ENCODE data around the gene SLC25A4. TPM values are rescaled to one million over a fixed set of nuclear protein-coding genes. Genes with fewer than 3 reads are reported as not detected.

The SLC25A4 gene
- total and polyA plus RNA-seq, 4 donors = 4.4 to 64.2 (median 26.8) TPM

- no peaks in the 10 kb centered on the region for H3K4me1 ChIP-seq (ENCODE audit: control insufficient read depth in 4 of 4, insufficient read depth in 4 of 4, low read length in 3 of 4)
- WGBS = 82% methylated on average over 4 of the region's 4 CpGs
- no peaks in the 10 kb centered on the region for H3K9me3 ChIP-seq (ENCODE audit: control insufficient read depth in 4 of 4, low read length in 3 of 4)
- TF ChIP-seq FOXA2 (IDR thresholded peaks at IDR 0.05) (no peak), NR2F2 (IDR thresholded peaks at IDR 0.05) (no peak), SP1 (IDR thresholded peaks at IDR 0.05) (no peak), EGR1 (IDR thresholded peaks at IDR 0.05; ENCODE audit: low read depth in 2 of 2) (no peak)
- TF ChIP-seq, protein P1, sequence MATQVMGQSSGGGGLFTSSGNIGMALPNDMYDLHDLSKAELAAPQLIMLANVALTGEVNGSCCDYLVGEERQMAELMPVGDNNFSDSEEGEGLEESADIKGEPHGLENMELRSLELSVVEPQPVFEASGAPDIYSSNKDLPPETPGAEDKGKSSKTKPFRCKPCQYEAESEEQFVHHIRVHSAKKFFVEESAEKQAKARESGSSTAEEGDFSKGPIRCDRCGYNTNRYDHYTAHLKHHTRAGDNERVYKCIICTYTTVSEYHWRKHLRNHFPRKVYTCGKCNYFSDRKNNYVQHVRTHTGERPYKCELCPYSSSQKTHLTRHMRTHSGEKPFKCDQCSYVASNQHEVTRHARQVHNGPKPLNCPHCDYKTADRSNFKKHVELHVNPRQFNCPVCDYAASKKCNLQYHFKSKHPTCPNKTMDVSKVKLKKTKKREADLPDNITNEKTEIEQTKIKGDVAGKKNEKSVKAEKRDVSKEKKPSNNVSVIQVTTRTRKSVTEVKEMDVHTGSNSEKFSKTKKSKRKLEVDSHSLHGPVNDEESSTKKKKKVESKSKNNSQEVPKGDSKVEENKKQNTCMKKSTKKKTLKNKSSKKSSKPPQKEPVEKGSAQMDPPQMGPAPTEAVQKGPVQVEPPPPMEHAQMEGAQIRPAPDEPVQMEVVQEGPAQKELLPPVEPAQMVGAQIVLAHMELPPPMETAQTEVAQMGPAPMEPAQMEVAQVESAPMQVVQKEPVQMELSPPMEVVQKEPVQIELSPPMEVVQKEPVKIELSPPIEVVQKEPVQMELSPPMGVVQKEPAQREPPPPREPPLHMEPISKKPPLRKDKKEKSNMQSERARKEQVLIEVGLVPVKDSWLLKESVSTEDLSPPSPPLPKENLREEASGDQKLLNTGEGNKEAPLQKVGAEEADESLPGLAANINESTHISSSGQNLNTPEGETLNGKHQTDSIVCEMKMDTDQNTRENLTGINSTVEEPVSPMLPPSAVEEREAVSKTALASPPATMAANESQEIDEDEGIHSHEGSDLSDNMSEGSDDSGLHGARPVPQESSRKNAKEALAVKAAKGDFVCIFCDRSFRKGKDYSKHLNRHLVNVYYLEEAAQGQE (IDR thresholded peaks at IDR 0.05) = no peak
- no peaks in the 10 kb centered on the region for H3K27me3 ChIP-seq (ENCODE audit: control insufficient read depth in 4 of 4, insufficient read depth in 4 of 4, low read length in 3 of 4)
- no peak overlapping the region for H3K9ac ChIP-seq (ENCODE audit: low read depth in 1 of 2, low read length in 2 of 2)
- no peak overlapping the region for H3K27ac ChIP-seq (ENCODE audit: low read depth in 1 of 2, low read length in 2 of 2)
- DNase-seq (ENCODE audit: low spot score) = no peak
- peaks cover 4 to 15% (median 10%) of the 10 kb centered on the region in 4 donors for H3K36me3 ChIP-seq (ENCODE audit: control insufficient read depth in 4 of 4, insufficient read depth in 3 of 4, low read depth in 1 of 4, low read length in 3 of 4)
- H3K4me3 ChIP-seq (ENCODE audit: low read depth in 1 of 3, low read length in 3 of 3) = no peak overlapping the region
Observed at GRCh38 chr4:185189606-185190305, 46.7 kb downstream of the SLC25A4 start.

GRCh38 chr4:185190306-185190856, 47.3 kb downstream of the SLC25A4 start:
- WGBS = 92% methylated on average over 6 of the region's 6 CpGs
- no peak for TF ChIP-seq SP1 (IDR thresholded peaks at IDR 0.05)
- TF ChIP-seq FOXA2 (IDR thresholded peaks at IDR 0.05) = no peak
- TF ChIP-seq CTCF (IDR thresholded peaks at IDR 0.05; ENCODE audit: low read depth, low read length, missing input control) = no peak
- TF ChIP-seq TAF1 (conservative IDR thresholded peaks at IDR 0.05) = no peak
- TF ChIP-seq GABPA (IDR thresholded peaks at IDR 0.05 in 1 of 2, conservative IDR thresholded peaks at IDR 0.05 in 1 of 2) = no peak
- no peak for TF ChIP-seq EGR1 (IDR thresholded peaks at IDR 0.05; ENCODE audit: low read depth in 2 of 2)
- no peak for TF ChIP-seq FOXA1 (IDR thresholded peaks at IDR 0.05)
- TF ChIP-seq YY1 (IDR thresholded peaks at IDR 0.05) = no peak
- TF ChIP-seq, protein P1 (IDR thresholded peaks at IDR 0.05) = no peak
- no peak for TF ChIP-seq MAX (IDR thresholded peaks at IDR 0.05)
- no peak overlapping the region for H3K9ac ChIP-seq (ENCODE audit: low read depth in 1 of 2, low read length in 2 of 2)
- H3K4me1 ChIP-seq (ENCODE audit: control insufficient read depth in 4 of 4, insufficient read depth in 4 of 4, low read length in 3 of 4) = no peaks in the 10 kb centered on the region
- no peaks in the 10 kb centered on the region for H3K9me3 ChIP-seq (ENCODE audit: control insufficient read depth in 4 of 4, low read length in 3 of 4)
- H3K4me3 ChIP-seq (ENCODE audit: low read depth in 1 of 3, low read length in 3 of 3) = no peak overlapping the region
- no peaks in the 10 kb centered on the region for H3K27me3 ChIP-seq (ENCODE audit: control insufficient read depth in 4 of 4, insufficient read depth in 4 of 4, low read length in 3 of 4)
- DNase-seq (ENCODE audit: low spot score) = no peak
- H3K36me3 ChIP-seq (ENCODE audit: control insufficient read depth in 4 of 4, insufficient read depth in 3 of 4, low read depth in 1 of 4, low read length in 3 of 4) = peaks cover 4 to 15% (median 10%) of the 10 kb centered on the region in 4 donors
- H3K27ac ChIP-seq (ENCODE audit: low read depth in 1 of 2, low read length in 2 of 2) = no peak overlapping the region
